IMR-90 (cell line): ENCODE measurements around the gene DYDC1. TPM values are rescaled to one million over a fixed set of nuclear protein-coding genes. Genes with fewer than 3 reads are reported as not detected.

Source experiments
- ATAC-seq: fragments of 200-7000 bp; cut with Tn5 transposase; 2 replicates; pipeline ENCODE4 v1.9.1; 2020; ENCODE audit warnings: low read depth, mild to moderate bottlenecking, moderate library complexity
- BruUV-seq: library from RNA; stranded (reverse); fragments of 400-500 nt; replicated peaks from 2 replicates; lab custom pipeline; 2021; lab: Mats Ljungman, UMichigan
- CTCF ChIA-PET: fragments of 300-600 bp; formaldehyde crosslinking; extraction: SDS; loops from one replicate; lab custom pipeline; 2021; ENCODE audit warnings: antibody characterized with exemption; lab: Yijun Ruan, JAX
- POLR2A ChIA-PET: fragments of 300-600 bp; sonication (Branson Sonifier 250); formaldehyde crosslinking; loops from one replicate; lab custom pipeline; 2022; ENCODE audit warnings: antibody characterized with exemption; ENCODE audit not compliant: unreplicated experiment; lab: Charles Lee
- DNase-seq: peaks from one replicate; pipeline ENCODE4 v3.0.0; 2013
- H2AFZ ChIP-seq: replicated peaks from 2 replicates; pipeline ENCODE3; 2013; ENCODE audit warnings: low read length, mild to moderate bottlenecking; ENCODE audit not compliant: poor library complexity
- H2AK5ac ChIP-seq: 2 replicates; pipeline ENCODE4 v1.6.1; 2013; ENCODE audit warnings: low read depth, low read length, inconsistent platforms
- H2AK9ac ChIP-seq: replicated peaks from 2 replicates; pipeline ENCODE3; 2013; ENCODE audit warnings: mild to moderate bottlenecking, low read depth, low read length, moderate library complexity; ENCODE audit not compliant: poor library complexity
- H2BK120ac ChIP-seq: 2 replicates; pipeline ENCODE4 v1.6.1; 2013; ENCODE audit warnings: low read depth, low read length, inconsistent platforms
- H2BK15ac ChIP-seq: 3 replicates; pipeline ENCODE4 v1.6.1; 2013; ENCODE audit warnings: low read depth, low read length, inconsistent platforms
- H2BK20ac ChIP-seq: 2 replicates; pipeline ENCODE4 v1.6.1; 2013; ENCODE audit warnings: low read depth, mild to moderate bottlenecking, inconsistent platforms, low read length, moderate library complexity
- H2BK5ac ChIP-seq: 2 replicates; pipeline ENCODE4 v1.6.1; 2013; ENCODE audit warnings: mild to moderate bottlenecking, low read depth, low read length, inconsistent platforms; ENCODE audit not compliant: poor library complexity, severe bottlenecking
- H3K14ac ChIP-seq: replicated peaks from 2 replicates; pipeline ENCODE4 v1.6.1; 2013; ENCODE audit warnings: low read depth, low read length, inconsistent platforms
- H3K18ac ChIP-seq: 2 replicates; pipeline ENCODE4 v1.6.1; 2013; ENCODE audit warnings: low read depth, low read length, control low read depth
- H3K23ac ChIP-seq: 2 replicates; pipeline ENCODE4 v1.6.1; 2013; ENCODE audit warnings: low read depth, low read length, inconsistent platforms
- H3K27ac ChIP-seq: 2 replicates; pipeline ENCODE4 v1.5.1; 2013; ENCODE audit warnings: mild to moderate bottlenecking, control low read depth, low read length; ENCODE audit not compliant: insufficient read depth
- H3K27me3 ChIP-seq: 2 replicates; pipeline ENCODE4 v1.6.1; 2013; ENCODE audit warnings: low read length; ENCODE audit not compliant: control insufficient read depth, insufficient read depth
- H3K36me3 ChIP-seq: 2 replicates; pipeline ENCODE4 v1.6.1; 2013; ENCODE audit warnings: low read length, mixed read lengths; ENCODE audit not compliant: control insufficient read depth, insufficient read depth
- H3K4ac ChIP-seq: 2 replicates; pipeline ENCODE4 v1.6.1; 2013; ENCODE audit warnings: low read depth, low read length, inconsistent platforms
- H3K4me1 ChIP-seq: 2 replicates; pipeline ENCODE4 v1.6.1; 2013; ENCODE audit warnings: low read length, mixed read lengths; ENCODE audit not compliant: control insufficient read depth, insufficient read depth
- H3K4me2 ChIP-seq: 2 replicates; pipeline ENCODE4 v1.6.1; 2013; ENCODE audit warnings: low read depth, mild to moderate bottlenecking, control low read depth, low read length, moderate library complexity
- H3K4me3 ChIP-seq: 2 replicates; pipeline ENCODE4 v1.5.1; 2013; ENCODE audit warnings: low read depth, mild to moderate bottlenecking, control low read depth, low read length, moderate library complexity; ENCODE audit not compliant: insufficient read depth
- H3K56ac ChIP-seq: 2 replicates; pipeline ENCODE4 v1.6.1; 2013; ENCODE audit warnings: low read length, inconsistent platforms; ENCODE audit not compliant: insufficient read depth; ENCODE audit errors: extremely low read depth
- H3K79me1 ChIP-seq, 2 experiments: 2 replicates each; pipeline ENCODE4 v1.6.1; 2013; ENCODE audit warnings: low read length in 2 of 2, inconsistent platforms in 1 of 2, low read depth in 1 of 2
- H3K9ac ChIP-seq: 2 replicates; pipeline ENCODE4 v1.6.1; 2013; ENCODE audit warnings: low read depth, low read length, control low read depth
- H3K9me1 ChIP-seq: 2 replicates; pipeline ENCODE4 v1.6.1; 2013; ENCODE audit warnings: low read length, inconsistent platforms; ENCODE audit not compliant: insufficient read depth
- H3K9me3 ChIP-seq: 2 replicates; pipeline ENCODE4 v1.6.1; 2013; ENCODE audit warnings: low read length; ENCODE audit not compliant: control insufficient read depth, insufficient read depth
- H4K20me1 ChIP-seq: 2 replicates; pipeline ENCODE4 v1.6.1; 2013; ENCODE audit warnings: low read length, inconsistent platforms; ENCODE audit not compliant: insufficient read depth
- H4K5ac ChIP-seq: 2 replicates; pipeline ENCODE4 v1.6.1; 2013; ENCODE audit warnings: mild to moderate bottlenecking, low read depth, low read length, control low read depth
- H4K8ac ChIP-seq, 2 experiments: 2 replicates each; pipeline ENCODE4 v1.6.1; 2013; ENCODE audit warnings: low read depth in 2 of 2, low read length in 2 of 2, control low read depth in 1 of 2, inconsistent platforms in 1 of 2
- H4K91ac ChIP-seq: 2 replicates; pipeline ENCODE4 v1.6.1; 2013; ENCODE audit warnings: low read depth, low read length, inconsistent platforms; ENCODE audit not compliant: insufficient read depth
- BHLHE40 ChIP-seq: fragments of 150-350 bp; IDR thresholded peaks from 2 replicates; pipeline ENCODE4 v1.6.1; 2016; ENCODE audit warnings: mild to moderate bottlenecking, low read depth, low read length
- CEBPB ChIP-seq: IDR thresholded peaks from 2 replicates; pipeline ENCODE4 v1.6.1; 2012; ENCODE audit warnings: low read depth, low read length, improper control_type of control experiment
- CHD1 ChIP-seq: IDR thresholded peaks from 2 replicates; pipeline ENCODE4 v1.6.1; 2012; ENCODE audit warnings: low read depth, low read length, improper control_type of control experiment
- CTCF ChIP-seq: conservative IDR thresholded peaks from 2 replicates; pipeline ENCODE4 v1.5.1; 2012; ENCODE audit warnings: mild to moderate bottlenecking, low read depth, low read length, improper control_type of control experiment
- ELK1 ChIP-seq: fragments of 150-350 bp; IDR thresholded peaks from 2 replicates; pipeline ENCODE4 v1.6.1; 2016; ENCODE audit warnings: low read depth, mild to moderate bottlenecking, low read length, moderate library complexity, borderline replicate concordance
- FOS ChIP-seq: fragments of 150-350 bp; IDR thresholded peaks from 2 replicates; pipeline ENCODE4 v1.6.1; 2016; ENCODE audit warnings: low read depth, low read length
- MAFK ChIP-seq: IDR thresholded peaks from 2 replicates; pipeline ENCODE4 v1.6.1; 2012; ENCODE audit warnings: low read depth, low read length, improper control_type of control experiment
- MAZ ChIP-seq: IDR thresholded peaks from 2 replicates; pipeline ENCODE4 v1.6.1; 2012; ENCODE audit warnings: low read depth, mild to moderate bottlenecking, low read length, improper control_type of control experiment, moderate library complexity, borderline replicate concordance
- MXI1 ChIP-seq: IDR thresholded peaks from 2 replicates; pipeline ENCODE4 v1.6.1; 2012; ENCODE audit warnings: low read depth, mild to moderate bottlenecking, low read length, moderate library complexity, borderline replicate concordance
- NFE2L2 ChIP-seq: fragments of 150-350 bp; IDR thresholded peaks from 2 replicates; pipeline ENCODE4 v1.6.1; 2016; ENCODE audit warnings: low read depth, mild to moderate bottlenecking, low read length
- POLR2A ChIP-seq: IDR thresholded peaks from 2 replicates; pipeline ENCODE4 v1.6.1; 2012; ENCODE audit warnings: mild to moderate bottlenecking, low read depth, low read length
- RAD21 ChIP-seq: IDR thresholded peaks from 2 replicates; pipeline ENCODE4 v1.6.1; 2012; ENCODE audit warnings: low read length, improper control_type of control experiment
- RCOR1 ChIP-seq: IDR thresholded peaks from 2 replicates; pipeline ENCODE4 v1.6.1; 2012; ENCODE audit warnings: mild to moderate bottlenecking, low read length, improper control_type of control experiment; ENCODE audit not compliant: insufficient replicate concordance
- RFX5 ChIP-seq: IDR thresholded peaks from 2 replicates; pipeline ENCODE4 v1.8.0; 2012; ENCODE audit warnings: low read depth, mild to moderate bottlenecking, low read length, moderate library complexity
- SMC3 ChIP-seq: fragments of 150-350 bp; IDR thresholded peaks from 2 replicates; pipeline ENCODE4 v1.6.1; 2016; ENCODE audit warnings: low read depth, mild to moderate bottlenecking, antibody characterized with exemption, low read length, moderate library complexity
- USF2 ChIP-seq: fragments of 150-350 bp; IDR thresholded peaks from 2 replicates; pipeline ENCODE4 v1.6.1; 2017; ENCODE audit warnings: mild to moderate bottlenecking, antibody characterized with exemption, low read length, low read depth
- dilution Hi-C: fragments of 300-500 bp; cut with HindIII; formaldehyde crosslinking; loops from one replicate; pipeline ENCODE4 v1.14.3; 2018; ENCODE audit warnings: low sequenced_read_pairs; ENCODE audit not compliant: unreplicated experiment
- in situ Hi-C: fragments of 300-500 bp; cut with MboI; formaldehyde crosslinking; loops from 3 replicates; pipeline ENCODE4 v1.14.3; 2019; ENCODE audit warnings: low sequenced_read_pairs, inconsistent platforms, mixed read lengths
- intact Hi-C: fragments of 100-400 bp; cut with micrococcal nuclease; formaldehyde crosslinking; loops from 2 replicates; pipeline ENCODE4 v1.10.0; 2022
- polyA plus RNA-seq, 3 experiments: library from polyadenylated mRNA; depleted of rRNA; stranded (reverse); fragments of >200 nt; gene quantifications; 2 replicates each; pipeline ENCODE4 v1.2.3, GENCODE V29; 2012; ENCODE audit warnings: low replicate concordance in 1 of 3
- total RNA-seq: library from RNA; depleted of rRNA; stranded (reverse); fragments of >200 nt; gene quantifications from 2 replicates; pipeline ENCODE4 v1.2.3, GENCODE V29; 2012

Gene DYDC1
- total and polyA plus RNA-seq, 2 of the 4 experiments (the other 2 are of a cell fraction): not detected

GRCh38 chr10:80320377-80320776, 36.2 kb downstream of the DYDC1 start:
- no peak overlapping the region for H3K4ac ChIP-seq
- H3K27ac ChIP-seq: no peak overlapping the region
- H4K5ac ChIP-seq: no peak overlapping the region
- no peaks in the 10 kb centered on the region for H3K79me1 ChIP-seq
- H2BK20ac ChIP-seq: no peak overlapping the region
- no peak overlapping the region for H2AK9ac ChIP-seq
- dilution Hi-C loops (no loop called here), in situ Hi-C loops (no loop called here), intact Hi-C loops (no loop called here)
- H4K8ac ChIP-seq: no peak overlapping the region
- no peak overlapping the region; the same call in 1 of the 2 replicates for H3K56ac ChIP-seq
- no peaks in the 10 kb centered on the region for H3K27me3 ChIP-seq
- H3K4me1 ChIP-seq: no peaks in the 10 kb centered on the region
- H2BK15ac ChIP-seq: no peak overlapping the region
- H3K14ac ChIP-seq: no peak overlapping the region
- DNase-seq (no peak), ATAC-seq (no peak)
- no peaks in the 10 kb centered on the region for H3K36me3 ChIP-seq
- H3K4me3 ChIP-seq: no peak overlapping the region
- H2BK120ac ChIP-seq: no peak overlapping the region
- H3K9me3 ChIP-seq: no peaks in the 10 kb centered on the region
- H3K23ac ChIP-seq: no peak overlapping the region
- no peak overlapping the region for H3K18ac ChIP-seq
- H2AK5ac ChIP-seq: no peak overlapping the region
- POLR2A ChIA-PET: no interaction called here
- H3K9me1 ChIP-seq: no peaks in the 10 kb centered on the region
- H2BK5ac ChIP-seq: no peak overlapping the region
- H4K20me1 ChIP-seq: no peaks in the 10 kb centered on the region
- CTCF ChIA-PET: no interaction called here
- TF ChIP-seq FOS (no peak), BHLHE40 (no peak), USF2 (no peak), MAFK (no peak), POLR2A (no peak), CTCF (no peak), ELK1 (no peak), RFX5 (no peak), CEBPB (no peak), MAZ (no peak), NFE2L2 (no peak), MXI1 (no peak), RCOR1 (no peak), RAD21 (no peak), SMC3 (no peak), CHD1 (no peak)
- no TSS peak for BruUV-seq
- no peak overlapping the region for H3K4me2 ChIP-seq
- no peak overlapping the region for H2AFZ ChIP-seq
- no peak overlapping the region for H4K91ac ChIP-seq
- H3K9ac ChIP-seq: no peak overlapping the region
